ENCODE measurements around the gene PCSK4. TPM values are rescaled to one million over a fixed set of nuclear protein-coding genes. Genes with fewer than 3 reads are reported as not detected.

Gene PCSK4
- total RNA-seq, 2 experiments from 2014 or later: 8.3 to 13.0 TPM

GRCh38 chr19:1491114-1491848 is 1.1 kb upstream of the PCSK4 start, which contains the start of gene REEP6:
Gene REEP6 (plus strand): TSS chr19:1491181. CDS start chr19:1491270, 89 bp downstream.
- no peak for TF ChIP-seq EZH2phosphoT487 (IDR thresholded peaks at IDR 0.05; ENCODE audit: borderline replicate concordance, low read depth, low read length)
- TF ChIP-seq CTCF (conservative IDR thresholded peaks at IDR 0.05; ENCODE audit: low read length): no peak
- POLR2A ChIA-PET: no interaction called here
- Histone ChIP-seq H3K9me2 (ENCODE audit: insufficient read depth, low read length) (no peaks in the 10 kb centered on the region), H3K27ac (ENCODE audit: low read depth, low read length, poor library complexity, severe bottlenecking) (peak within 1 kb of the TSS; percentile 34), H2AFZ (ENCODE audit: low read length) (peak within 1 kb of the TSS; percentile 61), H3K79me2 (ENCODE audit: insufficient read depth, low read depth, low read length) (no peaks in the 10 kb centered on the region), H3K4me2 (ENCODE audit: low read length) (peak within 1 kb of the TSS; percentile 82), H3K36me3 (ENCODE audit: insufficient read depth, low read length) (no peaks in the 10 kb centered on the region), H4K20me1 (ENCODE audit: insufficient read depth, low read length) (no peaks in the 10 kb centered on the region), H3K4me1 (ENCODE audit: insufficient read depth, low read length, poor library complexity, severe bottlenecking) (peaks cover 16% of the 10 kb centered on the region), H3K4me3 (ENCODE audit: low read depth, low read length, poor library complexity, severe bottlenecking) (peak within 1 kb of the TSS; percentile 68), H3K9me3 (ENCODE audit: low read length) (no peaks in the 10 kb centered on the region)
- CTCF ChIA-PET (ENCODE audit: unreplicated experiment): interaction anchor here (0.6 kb wide), 1 partner anchor 328 kb away, joined by 4 read pairs; no protein-coding TSS in a partner anchor
- intact Hi-C loops (cut with micrococcal nuclease; ENCODE audit: unreplicated experiment): no loop called here
- no peak for DNase-seq (ENCODE audit: low spot score)
- BruUV-seq (replicated peaks): no TSS peak

GRCh38 chr19:1489463-1490310 is 463 bp downstream of the PCSK4 start:
- CTCF ChIA-PET (ENCODE audit: unreplicated experiment): no interaction called here

More at GRCh38 chr19:1489463-1490310, 463 bp downstream of the PCSK4 start:
- Histone ChIP-seq H3K9me3 (ENCODE audit: low read length) (no peaks in the 10 kb centered on the region), H3K79me2 (ENCODE audit: insufficient read depth, low read depth, low read length) (no peaks in the 10 kb centered on the region), H3K4me1 (ENCODE audit: insufficient read depth, low read length, poor library complexity, severe bottlenecking) (peaks cover 16% of the 10 kb centered on the region), H3K36me3 (ENCODE audit: insufficient read depth, low read length) (no peaks in the 10 kb centered on the region), H3K4me2 (ENCODE audit: low read length) (peak overlapping the region; percentile 82), H3K4me3 (ENCODE audit: low read depth, low read length, poor library complexity, severe bottlenecking) (peak overlapping the region; percentile 68), H3K27ac (ENCODE audit: low read depth, low read length, poor library complexity, severe bottlenecking) (peak overlapping the region; percentile 34), H2AFZ (ENCODE audit: low read length) (peak overlapping the region; percentile 61), H4K20me1 (ENCODE audit: insufficient read depth, low read length) (no peaks in the 10 kb centered on the region), H3K9me2 (ENCODE audit: insufficient read depth, low read length) (no peaks in the 10 kb centered on the region)
- BruUV-seq (replicated peaks): no TSS peak
- intact Hi-C loops (cut with micrococcal nuclease; ENCODE audit: unreplicated experiment): no loop called here
- TF ChIP-seq EZH2phosphoT487 (IDR thresholded peaks at IDR 0.05; ENCODE audit: borderline replicate concordance, low read depth, low read length) (no peak), CTCF (conservative IDR thresholded peaks at IDR 0.05; ENCODE audit: low read length) (no peak)
- POLR2A ChIA-PET: no interaction called here
- DNase-seq (ENCODE audit: low spot score): no peak

Measured in OCI-LY7 (cell line).